Trophoblast cell (in vitro differentiated cells and primary cell): ENCODE results near the gene TUBA3C.

ENCODE experiments used
- DNase-seq, 2 donors: peaks; one replicate each; pipeline ENCODE4 v3.0.0-alpha.2; 2016
- H2AFZ ChIP-seq: 2 replicates; pipeline ENCODE4 v1.6.1; 2013; ENCODE audit warnings: low read length, moderate library complexity, mild to moderate bottlenecking; ENCODE audit not compliant: insufficient read depth, poor library complexity
- H2AK5ac ChIP-seq: 2 replicates; pipeline ENCODE4 v1.6.1; 2013; ENCODE audit warnings: mild to moderate bottlenecking, low read length
- H2BK120ac ChIP-seq: 2 replicates; pipeline ENCODE4 v1.6.1; 2013; ENCODE audit warnings: low read length, mild to moderate bottlenecking, moderate library complexity; ENCODE audit not compliant: insufficient read depth, poor library complexity
- H2BK12ac ChIP-seq: 2 replicates; pipeline ENCODE4 v1.6.1; 2013; ENCODE audit warnings: mild to moderate bottlenecking, low read length, moderate library complexity
- H2BK5ac ChIP-seq: 2 replicates; pipeline ENCODE4 v1.6.1; 2013; ENCODE audit warnings: low read length, low read depth, moderate library complexity, mild to moderate bottlenecking; ENCODE audit not compliant: poor library complexity
- H3K14ac ChIP-seq: 2 replicates; pipeline ENCODE4 v1.6.1; 2013; ENCODE audit warnings: mild to moderate bottlenecking, low read length
- H3K18ac ChIP-seq: 2 replicates; pipeline ENCODE4 v1.6.1; 2013; ENCODE audit warnings: mild to moderate bottlenecking, low read length
- H3K23ac ChIP-seq: 2 replicates; pipeline ENCODE4 v1.6.1; 2013; ENCODE audit warnings: low read length
- H3K27ac ChIP-seq: 2 replicates; pipeline ENCODE4 v1.5.1; 2013; ENCODE audit warnings: low read depth, mild to moderate bottlenecking, inconsistent platforms, low read length, moderate library complexity
- H3K27me3 ChIP-seq: 2 replicates; pipeline ENCODE4 v1.6.1; 2013; ENCODE audit warnings: inconsistent platforms, mild to moderate bottlenecking, low read length, moderate library complexity; ENCODE audit not compliant: insufficient read depth
- H3K36me3 ChIP-seq, 2 experiments: 1 replicate in 1 of 2; 2 replicates in 1 of 2; pipeline ENCODE4 v1.6.1; 2013; ENCODE audit warnings: low read length in 2 of 2, mild to moderate bottlenecking in 2 of 2, moderate library complexity in 1 of 2; ENCODE audit not compliant: insufficient read depth in 2 of 2, control insufficient read depth in 1 of 2
- H3K4ac ChIP-seq: 2 replicates; pipeline ENCODE4 v1.6.1; 2013; ENCODE audit warnings: low read depth, mild to moderate bottlenecking, low read length, moderate library complexity
- H3K4me1 ChIP-seq, 2 experiments: 1 replicate in 1 of 2; 2 replicates in 1 of 2; pipeline ENCODE4 v1.6.1; 2013; ENCODE audit warnings: low read length in 2 of 2, mild to moderate bottlenecking in 2 of 2, moderate library complexity in 1 of 2; ENCODE audit not compliant: insufficient read depth in 2 of 2, control insufficient read depth in 1 of 2
- H3K4me2 ChIP-seq: 2 replicates; pipeline ENCODE4 v1.6.1; 2013; ENCODE audit warnings: inconsistent platforms, mild to moderate bottlenecking, low read length, moderate library complexity
- H3K4me3 ChIP-seq: 2 replicates; pipeline ENCODE4 v1.5.1; 2013; ENCODE audit warnings: mild to moderate bottlenecking, low read depth, low read length, inconsistent platforms
- H3K79me1 ChIP-seq: one replicate; pipeline ENCODE4 v1.6.1; 2013; ENCODE audit warnings: low read length
- H3K79me2 ChIP-seq: 2 replicates; pipeline ENCODE4 v1.6.1; 2013; ENCODE audit warnings: low read length, mild to moderate bottlenecking; ENCODE audit not compliant: control insufficient read depth, insufficient read depth, poor library complexity
- H3K9ac ChIP-seq: 2 replicates; pipeline ENCODE4 v1.6.1; 2013; ENCODE audit warnings: mild to moderate bottlenecking, low read length
- H3K9me3 ChIP-seq: 2 replicates; pipeline ENCODE4 v1.6.1; 2013; ENCODE audit warnings: low read depth, mild to moderate bottlenecking, control low read depth, inconsistent platforms, low read length; ENCODE audit not compliant: insufficient read depth
- H4K12ac ChIP-seq: 2 replicates; pipeline ENCODE4 v1.6.1; 2013; ENCODE audit warnings: low read depth, mild to moderate bottlenecking, low read length, moderate library complexity
- H4K8ac ChIP-seq: 2 replicates; pipeline ENCODE4 v1.6.1; 2013; ENCODE audit warnings: low read depth, mild to moderate bottlenecking, low read length, moderate library complexity
- H4K91ac ChIP-seq: one replicate; pipeline ENCODE4 v1.6.1; 2013; ENCODE audit warnings: low read depth, mild to moderate bottlenecking, low read length, moderate library complexity
- WGBS: extraction: QIAGEN DNeasy Blood & Tissue Kit; methylation state at CpG from one replicate; pipeline ENCODE4 v1.1.7; 2013; ENCODE audit warnings: missing lambda C conversion rate; ENCODE audit not compliant: insufficient read length, insufficient coverage; ENCODE audit errors: extremely low coverage; 5-methylcytosine and 5-hydroxymethylcytosine counted together

TUBA3C gene

DNA sequence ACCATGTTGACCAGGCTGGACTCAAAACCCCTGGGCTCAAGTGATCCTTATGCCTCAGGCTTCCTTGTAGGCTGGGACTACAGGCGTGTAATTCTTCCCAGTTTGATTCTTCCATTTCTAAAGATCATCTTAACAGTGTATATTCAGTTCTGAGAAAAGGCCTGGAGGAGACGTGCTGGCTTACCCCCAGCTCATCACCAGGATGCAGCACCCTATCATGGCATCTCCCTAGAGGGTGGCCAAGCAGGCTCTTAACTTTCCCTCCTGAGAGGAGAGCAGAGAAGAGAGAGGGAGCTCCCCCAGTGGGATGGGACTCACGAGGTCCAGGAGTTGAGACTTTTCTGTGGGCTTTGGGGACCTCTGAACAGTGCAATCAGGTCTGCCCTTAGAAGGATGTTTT is 2.1 kb upstream of the TUBA3C start:
- WGBS, result no CpG with 5 or more reads among the region's 3 CpGs
- Histone ChIP-seq H3K4me1 (no peaks in the 10 kb centered on the region), H3K79me2 (no peaks in the 10 kb centered on the region), H3K4ac (no peak overlapping the region), H3K27me3 (no peaks in the 10 kb centered on the region), H2AK5ac (no peak overlapping the region), H3K27ac (no peak overlapping the region), H4K12ac (no peak overlapping the region), H2BK120ac (no peak overlapping the region), H2AFZ (no peak overlapping the region), H3K18ac (no peak overlapping the region), H3K36me3 (peaks cover 0 to 2% of the 10 kb centered on the region in 2 experiments), H3K9ac (no peak overlapping the region), H3K14ac (no peak overlapping the region), H3K4me3 (no peak overlapping the region), H2BK12ac (no peak overlapping the region), H4K91ac (no peak overlapping the region), H3K79me1 (no peaks in the 10 kb centered on the region), H3K9me3 (peaks cover 55% of the 10 kb centered on the region), H4K8ac (no peak overlapping the region), H2BK5ac (no peak overlapping the region), H3K4me2 (no peak overlapping the region), H3K23ac (no peak overlapping the region)
- no peak for DNase-seq

DNA sequence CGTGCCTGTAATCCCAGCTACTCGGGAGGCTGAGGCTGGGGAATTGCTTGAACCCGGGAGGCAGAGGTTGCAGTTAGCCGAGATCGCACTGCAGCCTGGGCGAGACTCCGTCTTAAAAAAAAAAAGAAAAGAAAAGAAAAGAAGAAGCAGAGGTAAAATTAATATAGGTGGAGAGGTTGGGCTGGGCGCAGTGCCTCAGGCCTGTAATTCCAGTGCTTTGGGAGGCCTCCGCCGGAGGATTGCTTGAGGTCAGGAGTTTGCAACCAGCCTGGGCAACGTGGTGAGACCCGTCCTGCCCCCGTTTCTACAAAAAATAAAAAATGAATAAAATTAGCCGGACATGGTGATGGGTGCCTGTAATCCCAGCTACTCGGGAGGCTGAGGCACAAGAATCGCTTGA is 912 bp upstream of the TUBA3C start:
- H3K14ac ChIP-seq, result no peak overlapping the region
- H4K91ac ChIP-seq, result no peak overlapping the region
- H2BK12ac ChIP-seq, result no peak overlapping the region
- no peaks in the 10 kb centered on the region for H3K79me1 ChIP-seq
- H2BK5ac ChIP-seq, result no peak overlapping the region
- no CpG with 5 or more reads among the region's 16 CpGs for WGBS
- H3K4me1 ChIP-seq, result no peaks in the 10 kb centered on the region
- H3K23ac ChIP-seq, result no peak overlapping the region
- H4K12ac ChIP-seq, result no peak overlapping the region
- no peak overlapping the region for H3K4me3 ChIP-seq
- DNase-seq, result no peak
- no peak overlapping the region for H2AK5ac ChIP-seq
- no peak overlapping the region for H3K18ac ChIP-seq
- H2AFZ ChIP-seq, result no peak overlapping the region
- H3K79me2 ChIP-seq, result no peaks in the 10 kb centered on the region
- peaks cover 0 to 2% of the 10 kb centered on the region in 2 experiments for H3K36me3 ChIP-seq
- H4K8ac ChIP-seq, result no peak overlapping the region
- H3K4me2 ChIP-seq, result no peak overlapping the region
- no peaks in the 10 kb centered on the region for H3K27me3 ChIP-seq
- H2BK120ac ChIP-seq, result no peak overlapping the region
- H3K9me3 ChIP-seq, result peaks cover 63% of the 10 kb centered on the region
- H3K9ac ChIP-seq, result no peak overlapping the region
- no peak overlapping the region for H3K27ac ChIP-seq
- no peak overlapping the region for H3K4ac ChIP-seq

GRCh38 chr13:19181021-19181620 is 503 bp downstream of the TUBA3C start:
- Histone ChIP-seq H3K4me2 (no peak overlapping the region), H4K12ac (no peak overlapping the region), H4K8ac (no peak overlapping the region), H3K79me2 (no peaks in the 10 kb centered on the region), H3K4me3 (no peak overlapping the region), H2AFZ (no peak overlapping the region), H3K14ac (no peak overlapping the region), H3K27me3 (no peaks in the 10 kb centered on the region), H2AK5ac (no peak overlapping the region), H3K9ac (no peak overlapping the region), H3K18ac (no peak overlapping the region), H3K4me1 (no peaks in the 10 kb centered on the region), H3K9me3 (peaks cover 71% of the 10 kb centered on the region), H4K91ac (no peak overlapping the region), H2BK120ac (no peak overlapping the region), H2BK12ac (no peak overlapping the region), H3K36me3 (peaks cover 0 to 2% of the 10 kb centered on the region in 2 experiments), H2BK5ac (no peak overlapping the region), H3K23ac (no peak overlapping the region), H3K27ac (no peak overlapping the region), H3K4ac (no peak overlapping the region), H3K79me1 (no peaks in the 10 kb centered on the region)
- DNase-seq, result no peak
- WGBS, result no CpG with 5 or more reads among the region's 24 CpGs

DNA sequence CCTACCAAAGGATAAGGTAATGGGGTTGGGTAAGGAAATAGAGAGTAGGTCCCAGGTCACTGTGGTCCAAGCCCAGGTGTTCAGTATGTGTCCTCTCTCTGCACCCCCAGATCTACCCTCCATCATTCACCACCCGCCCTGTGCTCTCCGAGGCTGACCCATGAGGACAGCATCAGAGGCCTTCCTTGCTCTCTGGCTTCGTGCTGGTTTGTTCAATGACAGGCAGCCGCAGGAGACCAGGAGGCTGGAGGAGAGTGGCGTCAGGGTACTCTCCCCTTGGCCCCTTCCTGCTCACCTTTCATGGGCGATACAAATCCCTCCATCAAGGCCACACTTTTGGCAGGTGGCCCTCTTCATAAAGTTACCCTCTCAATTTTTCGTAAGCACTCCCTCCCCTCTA is 1.7 kb downstream of the TUBA3C start:
- no peak overlapping the region for H3K4me3 ChIP-seq

More for the DNA sequence above, 1.7 kb downstream of the TUBA3C start:
- no peak overlapping the region for H3K4me2 ChIP-seq
- DNase-seq, result no peak
- no peak overlapping the region for H2BK120ac ChIP-seq
- H3K79me1 ChIP-seq, result no peaks in the 10 kb centered on the region
- peaks cover 0 to 2% of the 10 kb centered on the region in 2 experiments for H3K36me3 ChIP-seq
- peaks cover 67% of the 10 kb centered on the region for H3K9me3 ChIP-seq
- no peak overlapping the region for H3K27ac ChIP-seq
- no peak overlapping the region for H2BK5ac ChIP-seq
- no CpG with 5 or more reads among the region's 7 CpGs for WGBS
- no peak overlapping the region for H4K8ac ChIP-seq
- H3K79me2 ChIP-seq, result no peaks in the 10 kb centered on the region
- no peak overlapping the region for H2AK5ac ChIP-seq
- no peaks in the 10 kb centered on the region for H3K27me3 ChIP-seq
- no peak overlapping the region for H2BK12ac ChIP-seq
- H4K12ac ChIP-seq, result no peak overlapping the region
- no peak overlapping the region for H3K18ac ChIP-seq
- H3K9ac ChIP-seq, result no peak overlapping the region
- H3K4me1 ChIP-seq, result no peaks in the 10 kb centered on the region
- H4K91ac ChIP-seq, result no peak overlapping the region
- no peak overlapping the region for H3K23ac ChIP-seq
- H3K4ac ChIP-seq, result no peak overlapping the region
- H3K14ac ChIP-seq, result no peak overlapping the region
- no peak overlapping the region for H2AFZ ChIP-seq
